ENCODE measurements around the gene ESAM.
A peak's percentile ranks its signal among the peaks of the same experiment; 100 is the strongest.

- no peak for TF ChIP-seq SIN3A (IDR thresholded peaks at IDR 0.05; ENCODE audit: borderline replicate concordance, low read depth, low read length)
- no peak for TF ChIP-seq PBX3 (IDR thresholded peaks at IDR 0.05)
- no peak for TF ChIP-seq TCF12 (IDR thresholded peaks at IDR 0.05)
- no peak for TF ChIP-seq POLR2AphosphoS5 (IDR thresholded peaks at IDR 0.05; ENCODE audit: low read depth, low read length)
- TF ChIP-seq RXRA (IDR thresholded peaks at IDR 0.05; ENCODE audit: borderline replicate concordance, low read depth) = no peak
- no peak for TF ChIP-seq RAD21 (IDR thresholded peaks at IDR 0.05; ENCODE audit: low read length)
- TF ChIP-seq JUND (IDR thresholded peaks at IDR 0.05) = no peak
- no peak for TF ChIP-seq GABPA (IDR thresholded peaks at IDR 0.05; ENCODE audit: low read depth)
- TF ChIP-seq, protein P1, sequence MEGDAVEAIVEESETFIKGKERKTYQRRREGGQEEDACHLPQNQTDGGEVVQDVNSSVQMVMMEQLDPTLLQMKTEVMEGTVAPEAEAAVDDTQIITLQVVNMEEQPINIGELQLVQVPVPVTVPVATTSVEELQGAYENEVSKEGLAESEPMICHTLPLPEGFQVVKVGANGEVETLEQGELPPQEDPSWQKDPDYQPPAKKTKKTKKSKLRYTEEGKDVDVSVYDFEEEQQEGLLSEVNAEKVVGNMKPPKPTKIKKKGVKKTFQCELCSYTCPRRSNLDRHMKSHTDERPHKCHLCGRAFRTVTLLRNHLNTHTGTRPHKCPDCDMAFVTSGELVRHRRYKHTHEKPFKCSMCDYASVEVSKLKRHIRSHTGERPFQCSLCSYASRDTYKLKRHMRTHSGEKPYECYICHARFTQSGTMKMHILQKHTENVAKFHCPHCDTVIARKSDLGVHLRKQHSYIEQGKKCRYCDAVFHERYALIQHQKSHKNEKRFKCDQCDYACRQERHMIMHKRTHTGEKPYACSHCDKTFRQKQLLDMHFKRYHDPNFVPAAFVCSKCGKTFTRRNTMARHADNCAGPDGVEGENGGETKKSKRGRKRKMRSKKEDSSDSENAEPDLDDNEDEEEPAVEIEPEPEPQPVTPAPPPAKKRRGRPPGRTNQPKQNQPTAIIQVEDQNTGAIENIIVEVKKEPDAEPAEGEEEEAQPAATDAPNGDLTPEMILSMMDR (IDR thresholded peaks at IDR 0.05) = peak; percentile 35
- no peak for TF ChIP-seq EP300 (IDR thresholded peaks at IDR 0.05; ENCODE audit: borderline replicate concordance in 1 of 2, low read depth in 1 of 2, low read length in 1 of 2)
Measured at GRCh38 chr11:124778281-124778680, 16.2 kb upstream of the ESAM start.
